ENCODE measurements around the gene FGG. TPM values are rescaled to one million over a fixed set of nuclear protein-coding genes. Genes with fewer than 3 reads are reported as not detected.

FGG gene
- total and polyA plus RNA-seq, 7 donors, result 0.04 to 0.84 (median 0.75) TPM; not detected in 4

DNA sequence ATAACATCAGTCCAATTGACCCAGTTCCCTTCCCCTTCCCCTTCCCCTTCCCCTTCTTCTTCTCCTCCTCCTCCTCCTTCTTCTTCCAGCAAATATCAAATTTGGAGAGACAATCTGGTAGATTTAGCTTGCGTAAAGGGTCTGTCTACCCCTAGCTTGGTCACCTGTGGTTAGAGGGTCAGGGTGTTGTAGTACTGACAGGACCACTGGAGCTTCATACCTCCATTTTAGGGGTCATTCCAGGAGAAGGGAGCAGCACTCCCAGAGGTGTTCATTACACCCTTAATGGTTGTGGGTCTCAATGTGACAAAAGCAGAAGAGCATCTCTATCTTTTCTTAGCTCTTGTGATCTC, 53.3 kb downstream of the FGG start:
- intact Hi-C loops (cut with DNase I), result no loop called here

More for the DNA sequence above, 53.3 kb downstream of the FGG start:
- Histone ChIP-seq H3K9me3 (no peaks in the 10 kb centered on the region), H3K4me1 (no peaks in the 10 kb centered on the region), H3K27ac (no peak overlapping the region), H3K27me3 (ENCODE audit: insufficient read depth in 3 of 3, low read length in 2 of 3) (no peaks in the 10 kb centered on the region), H3K4me3 (no peak overlapping the region), H3K36me3 (ENCODE audit: insufficient read depth in 1 of 2, low read depth in 1 of 2) (no peaks in the 10 kb centered on the region)
- ATAC-seq (no peak), DNase-seq (no peak)
- TF ChIP-seq, protein P1, sequence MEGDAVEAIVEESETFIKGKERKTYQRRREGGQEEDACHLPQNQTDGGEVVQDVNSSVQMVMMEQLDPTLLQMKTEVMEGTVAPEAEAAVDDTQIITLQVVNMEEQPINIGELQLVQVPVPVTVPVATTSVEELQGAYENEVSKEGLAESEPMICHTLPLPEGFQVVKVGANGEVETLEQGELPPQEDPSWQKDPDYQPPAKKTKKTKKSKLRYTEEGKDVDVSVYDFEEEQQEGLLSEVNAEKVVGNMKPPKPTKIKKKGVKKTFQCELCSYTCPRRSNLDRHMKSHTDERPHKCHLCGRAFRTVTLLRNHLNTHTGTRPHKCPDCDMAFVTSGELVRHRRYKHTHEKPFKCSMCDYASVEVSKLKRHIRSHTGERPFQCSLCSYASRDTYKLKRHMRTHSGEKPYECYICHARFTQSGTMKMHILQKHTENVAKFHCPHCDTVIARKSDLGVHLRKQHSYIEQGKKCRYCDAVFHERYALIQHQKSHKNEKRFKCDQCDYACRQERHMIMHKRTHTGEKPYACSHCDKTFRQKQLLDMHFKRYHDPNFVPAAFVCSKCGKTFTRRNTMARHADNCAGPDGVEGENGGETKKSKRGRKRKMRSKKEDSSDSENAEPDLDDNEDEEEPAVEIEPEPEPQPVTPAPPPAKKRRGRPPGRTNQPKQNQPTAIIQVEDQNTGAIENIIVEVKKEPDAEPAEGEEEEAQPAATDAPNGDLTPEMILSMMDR (IDR thresholded peaks at IDR 0.05), result no peak
- 90 to 91% (median 91%) methylated on average over 1 of the region's 1 CpG for WGBS, 3 donors

Other genes with a start within 250 kb of the FGG start
- gene DCHS2, start 120.9 kb downstream of the FGG start, total RNA-seq, result under 1 TPM; 0.15 to 0.84 (median 0.19) TPM
- under 1 TPM in 2 of 3 donors, not detected in 1; 0.01 to 0.03 TPM for gene DCHS2, start 120.9 kb downstream of the FGG start, polyA plus RNA-seq
- 10 to 100 TPM; 37.9 to 45.8 (median 44.3) TPM for gene PLRG1, start 62.3 kb downstream of the FGG start, total RNA-seq
- gene PLRG1, start 62.3 kb downstream of the FGG start, polyA plus RNA-seq, result 10 to 100 TPM; 34.5 to 52.4 (median 36.4) TPM
- gene FGB, start 49.6 kb downstream of the FGG start, total RNA-seq, result under 1 TPM in 2 of 4 donors, not detected in 2; 0.54 to 0.77 TPM
- not detected for gene FGB, start 49.6 kb downstream of the FGG start, polyA plus RNA-seq
- gene FGA, start 21.9 kb downstream of the FGG start, total RNA-seq, result under 1 TPM in 2 of 4 donors, not detected in 2; 0.79 to 0.83 TPM
- gene FGA, start 21.9 kb downstream of the FGG start, polyA plus RNA-seq, result not detected
- gene LRAT, start 131.3 kb upstream of the FGG start, total RNA-seq, result not detected
- gene LRAT, start 131.3 kb upstream of the FGG start, polyA plus RNA-seq, result under 1 TPM in 2 of 3 donors, not detected in 1; 0.01 to 0.05 TPM
- gene RBM46, start 168.6 kb upstream of the FGG start, total RNA-seq, result not detected
- not detected for gene RBM46, start 168.6 kb upstream of the FGG start, polyA plus RNA-seq